ENCODE data around the gene PTPRG.

DNA sequence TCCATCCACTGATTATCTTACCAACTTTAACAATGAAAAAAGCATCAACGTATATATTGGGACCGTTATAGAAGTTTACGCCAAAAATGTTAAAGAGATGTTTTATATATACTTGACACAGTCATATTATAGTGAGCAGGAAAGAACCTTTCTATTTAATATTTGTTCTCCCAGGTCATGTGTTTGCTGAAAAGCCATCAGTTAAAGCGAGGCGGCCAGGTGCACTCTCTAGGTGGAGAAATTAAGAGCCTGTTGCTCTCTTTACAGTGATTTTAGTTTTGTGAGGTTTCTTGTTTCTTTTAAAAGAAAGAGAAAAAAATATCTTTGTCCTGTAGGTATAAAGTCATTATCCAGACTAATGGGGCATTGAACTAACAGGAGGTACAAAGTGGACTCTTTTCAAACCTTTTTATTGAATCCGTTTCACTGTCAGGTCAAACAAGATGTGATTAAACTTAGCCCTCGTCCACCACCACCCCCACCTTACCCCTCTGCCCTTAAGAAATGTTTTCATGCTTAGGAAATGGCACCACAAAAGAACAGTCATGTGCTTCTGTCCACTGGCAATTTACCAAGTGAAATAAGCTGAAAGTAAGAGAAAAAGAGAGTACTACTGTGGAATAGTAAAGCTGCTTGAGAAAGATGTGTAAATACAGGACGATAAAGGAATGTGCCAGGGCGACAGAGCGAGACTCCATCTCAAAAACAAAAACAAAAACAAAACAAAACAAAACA is 279.9 kb downstream of the PTPRG start:
- TF ChIP-seq, protein P1, sequence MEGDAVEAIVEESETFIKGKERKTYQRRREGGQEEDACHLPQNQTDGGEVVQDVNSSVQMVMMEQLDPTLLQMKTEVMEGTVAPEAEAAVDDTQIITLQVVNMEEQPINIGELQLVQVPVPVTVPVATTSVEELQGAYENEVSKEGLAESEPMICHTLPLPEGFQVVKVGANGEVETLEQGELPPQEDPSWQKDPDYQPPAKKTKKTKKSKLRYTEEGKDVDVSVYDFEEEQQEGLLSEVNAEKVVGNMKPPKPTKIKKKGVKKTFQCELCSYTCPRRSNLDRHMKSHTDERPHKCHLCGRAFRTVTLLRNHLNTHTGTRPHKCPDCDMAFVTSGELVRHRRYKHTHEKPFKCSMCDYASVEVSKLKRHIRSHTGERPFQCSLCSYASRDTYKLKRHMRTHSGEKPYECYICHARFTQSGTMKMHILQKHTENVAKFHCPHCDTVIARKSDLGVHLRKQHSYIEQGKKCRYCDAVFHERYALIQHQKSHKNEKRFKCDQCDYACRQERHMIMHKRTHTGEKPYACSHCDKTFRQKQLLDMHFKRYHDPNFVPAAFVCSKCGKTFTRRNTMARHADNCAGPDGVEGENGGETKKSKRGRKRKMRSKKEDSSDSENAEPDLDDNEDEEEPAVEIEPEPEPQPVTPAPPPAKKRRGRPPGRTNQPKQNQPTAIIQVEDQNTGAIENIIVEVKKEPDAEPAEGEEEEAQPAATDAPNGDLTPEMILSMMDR (IDR thresholded peaks at IDR 0.05): no peak
- no peak for TF ChIP-seq POLR2A (IDR thresholded peaks at IDR 0.05)

Data from body of pancreas (tissue), 4 donors.